Heart right ventricle (tissue), 16 donors: ENCODE measurements around the gene SLC35G6. TPM values are rescaled to one million over a fixed set of nuclear protein-coding genes. Genes with fewer than 3 reads are reported as not detected.

ENCODE experiments used
- ATAC-seq, 8 donors: fragments of 200-7000 bp; cut with Tn5 transposase; one replicate each; pipeline ENCODE4 v1.9.1; 2020; ENCODE audit warnings: mild to moderate bottlenecking in 8 of 8, moderate library complexity in 8 of 8, moderate number of reproducible peaks in 1 of 8
- DNase-seq, 2 donors: peaks; one replicate each; pipeline ENCODE4 v3.0.0-alpha.2; 2020
- H3K27ac ChIP-seq, 10 donors: fragments of 200-600 bp; sonication (generic) in 2 of 10; one replicate each; pipeline versions ENCODE4 v1.5.0 to v1.8.0; 2020 to 2022; ENCODE audit warnings: mild to moderate bottlenecking in 3 of 10
- H3K27me3 ChIP-seq, 7 donors: fragments of 200-600 bp; one replicate each; pipeline ENCODE4 v1.8.0; 2021 to 2022; ENCODE audit warnings: mild to moderate bottlenecking in 2 of 7
- H3K36me3 ChIP-seq, 9 donors: fragments of 200-600 bp; sonication (generic) in 1 of 9; one replicate each; pipeline versions ENCODE4 v1.5.0 to v1.8.0; 2020 to 2022; ENCODE audit warnings: mild to moderate bottlenecking in 2 of 9
- H3K4me1 ChIP-seq, 9 donors: fragments of 200-600 bp; sonication (generic) in 1 of 9; one replicate each; pipeline versions ENCODE4 v1.5.0 to v1.8.0; 2020 to 2022; ENCODE audit warnings: mild to moderate bottlenecking in 4 of 9
- H3K4me3 ChIP-seq, 10 donors: fragments of 200-600 bp; sonication (generic) in 2 of 10; one replicate each; pipeline versions ENCODE4 v1.5.0 to v1.8.0; 2020 to 2022; ENCODE audit warnings: mild to moderate bottlenecking in 7 of 10, moderate library complexity in 2 of 10
- H3K9me3 ChIP-seq, 11 donors: fragments of 200-600 bp in 10 of 11; sonication (generic) in 2 of 11; one replicate each; pipeline versions ENCODE4 v1.5.0 to v1.8.0; 2013 to 2022; ENCODE audit warnings: mild to moderate bottlenecking in 2 of 11, control low read depth in 1 of 11, moderate library complexity in 1 of 11
- CTCF ChIP-seq, 9 donors: fragments of 200-600 bp; sonication (generic) in 2 of 9; IDR thresholded peaks; one replicate each; pipeline versions ENCODE4 v1.5.0 to v1.8.0; 2021 to 2022; ENCODE audit warnings: antibody characterized with exemption in 9 of 9, mild to moderate bottlenecking in 5 of 9, moderate library complexity in 1 of 9
- WGBS, 2 donors: extraction: QIAGEN DNeasy Blood & Tissue Kit; methylation state at CpG; one replicate each; pipeline ENCODE4 v1.1.7; 2013; ENCODE audit warnings: inconsistent platforms in 1 of 2; 5-methylcytosine and 5-hydroxymethylcytosine counted together
- intact Hi-C, 10 donors: fragments of 100-400 bp; cut with DNase I; formaldehyde crosslinking; loops; one replicate each; pipeline versions ENCODE4 v1.11.1 to v1.14.2; 2022
- polyA plus RNA-seq, 2 donors: library from polyadenylated mRNA; stranded (reverse); fragments of 200-250 nt; gene quantifications; one replicate each; pipeline ENCODE4 v1.2.3, GENCODE V29; 2013
- total RNA-seq, 10 donors: library from RNA; stranded (reverse); fragmentation: NEBNext Ultra II Directional in 3 of 10; extraction: Animal tissue kit (Norgen Biotek cat#: 25700) in 3 of 10; gene quantifications; one replicate each; pipeline versions ENCODE4 v1.2.1 to v1.2.4, GENCODE V29; 2021 to 2023
- donor health status: Arrhythmogenic right ventricular cardiomyopathy.
- donor health status: ischemic (EF 13 %, LVEDD 7.1; RV severe dilation, severe dysfunction).
- donor health status: healthy with polysubstance abuse.
- donor health status: DM: no; HTN: yes; CAD: no.
- donor health status: DM: no; HTN: no; CAD: no.
- donor health status: ischemic (EF 25% LVEDD 6.9; RV normal size, moderate dysfunction).
- donor health status: ischemic (EF 25% LVEDD 5.7; RV mildly dilated, moderate dysfunction).
- donor health status: healthy.
- donor health status: DM: yes; HTN: yes; CAD: no.
- donor health status: Ischemic cardiomyopathy.
- donor health status: ischemic (EF 35%, LVEDD 5.7; RV mildly dilated, moderate dysfunction).
- donor health status: nonischemic (EF 11% LVEDD 7.7; RV severe dilation, severe dysfunction).
- donor health status: DM: yes; HTN: yes; CAD: no.
- donor health status: PGD.
- donor health status: ischemic (EF 29% LVEDD 5.4; RV normal size, mild dysfunction).
- donor health status: nonischemic (EF 23%, LVEDD 6.1; RV moderate dilation, normal function).

SLC35G6 gene
- total and polyA plus RNA-seq, 12 donors = not detected

DNA sequence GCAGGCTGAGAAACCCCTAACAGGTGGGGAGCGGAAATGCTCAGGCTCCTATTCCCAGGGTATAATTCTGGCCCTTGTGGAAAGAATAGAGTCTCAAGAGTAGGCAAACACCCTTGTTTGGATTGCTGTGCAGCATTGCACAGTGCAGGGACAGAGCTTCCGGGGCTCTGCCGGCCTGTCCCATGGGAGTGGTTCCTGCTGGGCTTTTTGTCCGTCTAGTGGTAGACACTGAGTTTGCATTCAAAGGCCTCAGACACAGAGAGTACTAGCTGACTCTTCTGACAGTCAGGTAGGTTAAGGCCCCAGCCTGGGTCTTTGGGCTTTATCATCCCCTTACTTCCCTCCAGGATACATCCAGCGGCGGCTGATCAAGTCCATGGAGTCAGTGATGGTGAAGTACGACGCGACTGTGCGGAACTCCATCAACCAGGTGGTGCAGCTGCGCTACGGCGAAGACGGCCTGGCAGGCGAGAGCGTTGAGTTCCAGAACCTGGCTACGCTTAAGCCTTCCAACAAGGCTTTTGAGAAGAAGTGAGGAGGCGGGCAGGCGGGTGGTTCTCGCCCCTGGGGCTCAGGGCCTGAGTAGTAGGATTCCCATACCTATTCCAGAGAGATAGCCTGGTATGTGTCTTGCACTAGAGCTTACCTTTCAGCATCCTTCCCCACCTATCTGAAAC, 21.1 kb downstream of the SLC35G6 start:
- no peak for DNase-seq
- intact Hi-C loops = no loop called here
- peaks cover 18 to 100% (median 96%) of the 10 kb centered on the region in 9 donors for H3K36me3 ChIP-seq
- peaks cover 0 to 14% (median 7%) of the 10 kb centered on the region in 9 donors for H3K4me1 ChIP-seq
- no peak overlapping the region for H3K27ac ChIP-seq
- ATAC-seq = no peak
- 90% methylated on average over 20 of the region's 20 CpGs for WGBS, 2 donors
- no peaks in the 10 kb centered on the region for H3K27me3 ChIP-seq
- no peak overlapping the region for H3K4me3 ChIP-seq
- no peaks in the 10 kb centered on the region for H3K9me3 ChIP-seq
- no peak for TF ChIP-seq CTCF (IDR thresholded peaks at IDR 0.05)

DNA sequence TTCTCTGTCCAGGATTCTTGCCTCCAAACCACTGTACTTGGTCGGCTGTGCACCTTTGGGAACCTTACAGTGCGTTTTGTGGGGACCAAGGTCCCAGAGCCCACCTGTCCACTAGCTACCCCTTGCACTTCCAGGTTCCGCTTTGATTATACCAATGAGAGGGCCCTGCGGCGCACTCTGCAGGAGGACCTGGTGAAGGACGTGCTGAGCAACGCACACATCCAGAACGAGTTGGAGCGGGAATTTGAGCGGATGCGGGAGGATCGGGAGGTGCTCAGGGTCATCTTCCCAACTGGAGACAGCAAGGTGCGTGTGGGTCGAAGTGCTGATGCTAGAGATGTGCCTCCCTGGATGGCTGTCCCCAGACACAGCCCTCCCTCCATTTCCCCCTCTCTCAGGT, 21.7 kb downstream of the SLC35G6 start:
- DNase-seq = no peak
- intact Hi-C loops = no loop called here
- Histone ChIP-seq H3K4me1 (peaks cover 0 to 7% (median 2%) of the 10 kb centered on the region in 9 donors), H3K9me3 (no peaks in the 10 kb centered on the region), H3K4me3 (no peak overlapping the region), H3K36me3 (peaks cover 18 to 100% (median 90%) of the 10 kb centered on the region in 9 donors), H3K27me3 (no peaks in the 10 kb centered on the region), H3K27ac (no peak overlapping the region)
- peak in 3 of 8 donors; percentile 21 to 32 (median 32) for ATAC-seq
- peak in 3 of 9 donors; percentile 19 to 28 (median 28) for TF ChIP-seq CTCF (IDR thresholded peaks at IDR 0.05)
- 86 to 87% methylated on average over 14 of the region's 14 CpGs for WGBS, 2 donors

DNA sequence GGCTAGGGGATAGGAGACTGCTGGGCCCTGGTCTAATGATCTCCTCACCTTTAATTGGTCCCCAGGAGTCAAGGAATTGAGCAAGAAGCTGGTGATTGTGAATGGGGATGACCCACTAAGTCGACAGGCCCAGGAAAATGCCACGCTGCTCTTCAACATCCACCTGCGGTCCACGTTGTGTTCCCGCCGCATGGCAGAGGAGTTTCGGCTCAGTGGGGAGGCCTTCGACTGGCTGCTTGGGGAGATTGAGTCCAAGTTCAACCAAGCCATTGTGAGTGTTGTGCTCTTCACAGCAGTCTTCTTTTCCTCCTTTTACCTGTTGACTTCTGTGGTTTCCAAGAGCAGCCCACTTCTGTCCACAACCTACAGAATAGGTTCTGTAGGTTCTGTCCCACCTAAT, 22.3 kb downstream of the SLC35G6 start:
- intact Hi-C loops = no loop called here
- Histone ChIP-seq H3K27me3 (no peaks in the 10 kb centered on the region), H3K27ac (no peak overlapping the region), H3K9me3 (no peaks in the 10 kb centered on the region), H3K4me1 (peaks cover 0 to 2% (median 0%) of the 10 kb centered on the region in 9 donors), H3K4me3 (no peak overlapping the region), H3K36me3 (peaks cover 18 to 100% (median 90%) of the 10 kb centered on the region in 9 donors)
- ATAC-seq (no peak), DNase-seq (no peak)
- TF ChIP-seq CTCF (IDR thresholded peaks at IDR 0.05) = no peak
- 94 to 99% methylated on average over 8 of the region's 8 CpGs for WGBS, 2 donors

DNA sequence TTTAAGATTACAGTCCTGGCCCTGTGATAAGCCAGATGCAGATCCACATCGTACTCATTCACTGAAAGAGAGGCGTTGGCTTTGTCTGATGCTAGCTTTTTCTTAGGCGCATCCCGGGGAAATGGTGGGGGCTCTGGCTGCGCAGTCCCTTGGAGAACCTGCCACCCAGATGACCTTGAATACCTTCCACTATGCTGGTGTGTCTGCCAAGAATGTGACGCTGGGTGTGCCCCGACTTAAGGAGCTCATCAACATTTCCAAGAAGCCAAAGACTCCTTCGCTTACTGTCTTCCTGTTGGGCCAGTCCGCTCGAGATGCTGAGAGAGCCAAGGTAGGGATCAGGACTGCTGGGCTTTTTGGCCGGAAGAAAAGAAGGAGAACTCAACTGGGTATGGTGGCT, 26.9 kb downstream of the SLC35G6 start:
- ATAC-seq (peak in 1 of 8 donors; percentile 33), DNase-seq (no peak)
- Histone ChIP-seq H3K4me3 (no peak overlapping the region), H3K27ac (no peak overlapping the region), H3K4me1 (no peaks in the 10 kb centered on the region), H3K27me3 (no peaks in the 10 kb centered on the region), H3K9me3 (no peaks in the 10 kb centered on the region), H3K36me3 (peaks cover 10 to 100% (median 85%) of the 10 kb centered on the region in 9 donors)
- intact Hi-C loops = loop anchor here in 1 of 10 donors (5.0 kb wide), 1 partner anchor 586 kb away; no protein-coding TSS in a partner anchor
- TF ChIP-seq CTCF (IDR thresholded peaks at IDR 0.05) = no peak
- 66 to 74% methylated on average over 11 of the region's 11 CpGs for WGBS, 2 donors
